Measurements from ENCODE around the gene CDH26. TPM values are rescaled to one million over a fixed set of nuclear protein-coding genes. Genes with fewer than 3 reads are reported as not detected.

Gene CDH26
- total and polyA plus RNA-seq, 2 experiments from 2014 or later = 2.0 TPM

DNA sequence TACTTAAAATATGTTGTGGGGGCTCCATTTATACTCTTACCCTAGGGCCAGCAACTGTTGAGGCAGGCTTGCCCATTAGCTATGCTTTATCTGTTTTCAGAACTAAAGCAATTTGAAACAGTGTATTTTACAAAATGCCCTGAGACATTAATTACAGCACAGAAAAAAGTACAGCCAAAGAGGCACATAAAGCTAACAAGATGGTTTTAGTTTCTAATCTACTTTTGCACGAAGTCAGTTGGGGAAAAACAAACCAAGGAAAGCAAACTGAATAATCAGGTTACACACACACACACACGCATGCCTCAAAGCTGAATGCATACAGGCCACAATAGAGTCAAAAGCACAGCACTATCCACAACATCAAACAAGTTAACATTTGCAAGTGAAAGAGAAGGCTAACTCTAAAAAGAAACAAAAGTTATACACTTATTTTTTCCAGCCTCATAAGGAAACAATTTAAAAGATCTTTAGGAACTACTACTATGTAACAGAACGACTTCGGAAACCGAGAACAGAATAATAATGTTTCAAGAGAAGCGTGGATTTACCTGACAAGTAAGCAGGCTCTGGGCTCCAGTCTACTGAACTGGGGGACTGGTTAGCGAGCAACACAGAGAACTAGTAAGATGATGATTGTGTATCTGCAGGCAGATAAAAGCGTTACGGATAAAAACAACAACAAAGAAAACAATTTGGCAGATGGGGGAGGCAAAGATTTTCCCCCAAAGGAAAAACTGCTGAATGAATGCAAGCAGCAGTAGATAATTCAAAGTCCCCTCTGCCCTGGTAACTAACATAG, 26.5 kb upstream of the CDH26 start (continued):
- TF ChIP-seq STAT1 (IDR thresholded peaks at IDR 0.05; ENCODE audit: unreplicated experiment) (no peak), JUNB (IDR thresholded peaks at IDR 0.05; ENCODE audit: unreplicated experiment) (no peak)
- TF ChIP-seq, protein P1, sequence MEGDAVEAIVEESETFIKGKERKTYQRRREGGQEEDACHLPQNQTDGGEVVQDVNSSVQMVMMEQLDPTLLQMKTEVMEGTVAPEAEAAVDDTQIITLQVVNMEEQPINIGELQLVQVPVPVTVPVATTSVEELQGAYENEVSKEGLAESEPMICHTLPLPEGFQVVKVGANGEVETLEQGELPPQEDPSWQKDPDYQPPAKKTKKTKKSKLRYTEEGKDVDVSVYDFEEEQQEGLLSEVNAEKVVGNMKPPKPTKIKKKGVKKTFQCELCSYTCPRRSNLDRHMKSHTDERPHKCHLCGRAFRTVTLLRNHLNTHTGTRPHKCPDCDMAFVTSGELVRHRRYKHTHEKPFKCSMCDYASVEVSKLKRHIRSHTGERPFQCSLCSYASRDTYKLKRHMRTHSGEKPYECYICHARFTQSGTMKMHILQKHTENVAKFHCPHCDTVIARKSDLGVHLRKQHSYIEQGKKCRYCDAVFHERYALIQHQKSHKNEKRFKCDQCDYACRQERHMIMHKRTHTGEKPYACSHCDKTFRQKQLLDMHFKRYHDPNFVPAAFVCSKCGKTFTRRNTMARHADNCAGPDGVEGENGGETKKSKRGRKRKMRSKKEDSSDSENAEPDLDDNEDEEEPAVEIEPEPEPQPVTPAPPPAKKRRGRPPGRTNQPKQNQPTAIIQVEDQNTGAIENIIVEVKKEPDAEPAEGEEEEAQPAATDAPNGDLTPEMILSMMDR (conservative IDR thresholded peaks at IDR 0.05; ENCODE audit: low read depth in 2 of 2) = no peak
- TF ChIP-seq, protein P2, sequence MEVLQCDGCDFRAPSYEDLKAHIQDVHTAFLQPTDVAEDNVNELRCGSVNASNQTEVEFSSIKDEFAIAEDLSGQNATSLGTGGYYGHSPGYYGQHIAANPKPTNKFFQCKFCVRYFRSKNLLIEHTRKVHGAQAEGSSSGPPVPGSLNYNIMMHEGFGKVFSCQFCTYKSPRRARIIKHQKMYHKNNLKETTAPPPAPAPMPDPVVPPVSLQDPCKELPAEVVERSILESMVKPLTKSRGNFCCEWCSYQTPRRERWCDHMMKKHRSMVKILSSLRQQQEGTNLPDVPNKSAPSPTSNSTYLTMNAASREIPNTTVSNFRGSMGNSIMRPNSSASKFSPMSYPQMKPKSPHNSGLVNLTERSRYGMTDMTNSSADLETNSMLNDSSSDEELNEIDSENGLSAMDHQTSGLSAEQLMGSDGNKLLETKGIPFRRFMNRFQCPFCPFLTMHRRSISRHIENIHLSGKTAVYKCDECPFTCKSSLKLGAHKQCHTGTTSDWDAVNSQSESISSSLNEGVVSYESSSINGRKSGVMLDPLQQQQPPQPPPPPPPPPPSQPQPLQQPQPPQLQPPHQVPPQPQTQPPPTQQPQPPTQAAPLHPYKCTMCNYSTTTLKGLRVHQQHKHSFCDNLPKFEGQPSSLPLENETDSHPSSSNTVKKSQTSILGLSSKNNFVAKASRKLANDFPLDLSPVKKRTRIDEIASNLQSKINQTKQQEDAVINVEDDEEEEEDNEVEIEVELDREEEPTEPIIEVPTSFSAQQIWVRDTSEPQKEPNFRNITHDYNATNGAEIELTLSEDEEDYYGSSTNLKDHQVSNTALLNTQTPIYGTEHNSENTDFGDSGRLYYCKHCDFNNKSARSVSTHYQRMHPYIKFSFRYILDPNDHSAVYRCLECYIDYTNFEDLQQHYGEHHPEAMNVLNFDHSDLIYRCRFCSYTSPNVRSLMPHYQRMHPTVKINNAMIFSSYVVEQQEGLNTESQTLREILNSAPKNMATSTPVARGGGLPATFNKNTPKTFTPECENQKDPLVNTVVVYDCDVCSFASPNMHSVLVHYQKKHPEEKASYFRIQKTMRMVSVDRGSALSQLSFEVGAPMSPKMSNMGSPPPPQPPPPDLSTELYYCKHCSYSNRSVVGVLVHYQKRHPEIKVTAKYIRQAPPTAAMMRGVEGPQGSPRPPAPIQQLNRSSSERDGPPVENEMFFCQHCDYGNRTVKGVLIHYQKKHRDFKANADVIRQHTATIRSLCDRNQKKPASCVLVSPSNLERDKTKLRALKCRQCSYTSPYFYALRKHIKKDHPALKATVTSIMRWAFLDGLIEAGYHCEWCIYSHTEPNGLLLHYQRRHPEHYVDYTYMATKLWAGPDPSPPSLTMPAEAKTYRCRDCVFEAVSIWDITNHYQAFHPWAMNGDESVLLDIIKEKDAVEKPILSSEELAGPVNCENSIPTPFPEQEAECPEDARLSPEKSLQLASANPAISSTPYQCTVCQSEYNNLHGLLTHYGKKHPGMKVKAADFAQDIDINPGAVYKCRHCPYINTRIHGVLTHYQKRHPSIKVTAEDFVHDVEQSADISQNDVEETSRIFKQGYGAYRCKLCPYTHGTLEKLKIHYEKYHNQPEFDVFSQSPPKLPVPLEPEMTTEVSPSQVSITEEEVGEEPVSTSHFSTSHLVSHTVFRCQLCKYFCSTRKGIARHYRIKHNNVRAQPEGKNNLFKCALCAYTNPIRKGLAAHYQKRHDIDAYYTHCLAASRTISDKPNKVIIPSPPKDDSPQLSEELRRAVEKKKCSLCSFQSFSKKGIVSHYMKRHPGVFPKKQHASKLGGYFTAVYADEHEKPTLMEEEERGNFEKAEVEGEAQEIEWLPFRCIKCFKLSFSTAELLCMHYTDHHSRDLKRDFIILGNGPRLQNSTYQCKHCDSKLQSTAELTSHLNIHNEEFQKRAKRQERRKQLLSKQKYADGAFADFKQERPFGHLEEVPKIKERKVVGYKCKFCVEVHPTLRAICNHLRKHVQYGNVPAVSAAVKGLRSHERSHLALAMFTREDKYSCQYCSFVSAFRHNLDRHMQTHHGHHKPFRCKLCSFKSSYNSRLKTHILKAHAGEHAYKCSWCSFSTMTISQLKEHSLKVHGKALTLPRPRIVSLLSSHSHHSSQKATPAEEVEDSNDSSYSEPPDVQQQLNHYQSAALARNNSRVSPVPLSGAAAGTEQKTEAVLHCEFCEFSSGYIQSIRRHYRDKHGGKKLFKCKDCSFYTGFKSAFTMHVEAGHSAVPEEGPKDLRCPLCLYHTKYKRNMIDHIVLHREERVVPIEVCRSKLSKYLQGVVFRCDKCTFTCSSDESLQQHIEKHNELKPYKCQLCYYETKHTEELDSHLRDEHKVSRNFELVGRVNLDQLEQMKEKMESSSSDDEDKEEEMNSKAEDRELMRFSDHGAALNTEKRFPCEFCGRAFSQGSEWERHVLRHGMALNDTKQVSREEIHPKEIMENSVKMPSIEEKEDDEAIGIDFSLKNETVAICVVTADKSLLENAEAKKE (CRISPR knock-in tag; IDR thresholded peaks at IDR 0.05) = no peak

DNA sequence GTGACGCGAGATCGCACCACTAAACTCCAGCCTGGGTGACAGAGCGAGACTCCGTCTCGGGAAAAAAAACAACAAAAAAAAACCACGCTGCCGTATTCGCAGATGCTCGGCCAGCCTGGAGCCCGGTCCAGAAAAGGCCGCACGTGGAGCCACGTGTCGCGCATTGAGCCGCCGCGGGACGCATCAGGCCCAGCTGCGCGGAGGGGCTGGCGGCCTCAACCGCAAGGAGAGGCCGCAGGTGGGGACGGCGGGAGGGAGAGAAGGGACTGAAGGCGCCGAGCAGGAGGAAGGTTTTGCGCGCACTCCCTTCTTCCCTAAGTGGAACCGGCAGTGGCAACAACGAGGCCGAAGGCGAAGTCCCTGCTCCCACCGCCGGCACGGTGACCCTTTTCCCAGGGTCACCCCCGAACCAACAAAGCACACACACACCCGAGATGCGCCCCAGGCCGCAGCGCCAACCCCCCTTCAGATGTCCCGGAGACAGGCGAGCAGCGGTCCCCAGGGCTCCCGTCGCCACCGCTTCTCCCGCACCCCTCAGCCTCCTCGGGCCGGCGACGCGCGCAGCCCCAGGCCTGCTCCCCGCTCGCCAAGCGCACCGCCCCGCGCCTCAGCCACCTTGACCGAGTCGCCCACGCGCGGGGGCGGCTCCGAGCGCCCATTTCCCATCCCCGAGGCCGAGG, 25.5 kb upstream of the CDH26 start:
- Histone ChIP-seq H3K4me1 (ENCODE audit: insufficient read depth) (no peaks in the 10 kb centered on the region; the same call in 1 of the 2 replicates), H2AFZ (no peak overlapping the region)
- no peak for TF ChIP-seq ZNF331 (CRISPR knock-in tag; IDR thresholded peaks at IDR 0.05; ENCODE audit: low read depth)
- no peak for TF ChIP-seq CREB1 (CRISPR knock-in tag; IDR thresholded peaks at IDR 0.05; ENCODE audit: low read depth)
- no peak for TF ChIP-seq EZH2 (IDR thresholded peaks at IDR 0.05; ENCODE audit: low read depth, unreplicated experiment)
- TF ChIP-seq JUNB (IDR thresholded peaks at IDR 0.05; ENCODE audit: unreplicated experiment) = no peak
- TF ChIP-seq, protein P3, sequence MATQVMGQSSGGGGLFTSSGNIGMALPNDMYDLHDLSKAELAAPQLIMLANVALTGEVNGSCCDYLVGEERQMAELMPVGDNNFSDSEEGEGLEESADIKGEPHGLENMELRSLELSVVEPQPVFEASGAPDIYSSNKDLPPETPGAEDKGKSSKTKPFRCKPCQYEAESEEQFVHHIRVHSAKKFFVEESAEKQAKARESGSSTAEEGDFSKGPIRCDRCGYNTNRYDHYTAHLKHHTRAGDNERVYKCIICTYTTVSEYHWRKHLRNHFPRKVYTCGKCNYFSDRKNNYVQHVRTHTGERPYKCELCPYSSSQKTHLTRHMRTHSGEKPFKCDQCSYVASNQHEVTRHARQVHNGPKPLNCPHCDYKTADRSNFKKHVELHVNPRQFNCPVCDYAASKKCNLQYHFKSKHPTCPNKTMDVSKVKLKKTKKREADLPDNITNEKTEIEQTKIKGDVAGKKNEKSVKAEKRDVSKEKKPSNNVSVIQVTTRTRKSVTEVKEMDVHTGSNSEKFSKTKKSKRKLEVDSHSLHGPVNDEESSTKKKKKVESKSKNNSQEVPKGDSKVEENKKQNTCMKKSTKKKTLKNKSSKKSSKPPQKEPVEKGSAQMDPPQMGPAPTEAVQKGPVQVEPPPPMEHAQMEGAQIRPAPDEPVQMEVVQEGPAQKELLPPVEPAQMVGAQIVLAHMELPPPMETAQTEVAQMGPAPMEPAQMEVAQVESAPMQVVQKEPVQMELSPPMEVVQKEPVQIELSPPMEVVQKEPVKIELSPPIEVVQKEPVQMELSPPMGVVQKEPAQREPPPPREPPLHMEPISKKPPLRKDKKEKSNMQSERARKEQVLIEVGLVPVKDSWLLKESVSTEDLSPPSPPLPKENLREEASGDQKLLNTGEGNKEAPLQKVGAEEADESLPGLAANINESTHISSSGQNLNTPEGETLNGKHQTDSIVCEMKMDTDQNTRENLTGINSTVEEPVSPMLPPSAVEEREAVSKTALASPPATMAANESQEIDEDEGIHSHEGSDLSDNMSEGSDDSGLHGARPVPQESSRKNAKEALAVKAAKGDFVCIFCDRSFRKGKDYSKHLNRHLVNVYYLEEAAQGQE (IDR thresholded peaks at IDR 0.05; ENCODE audit: unreplicated experiment) = no peak
- no peak for TF ChIP-seq STAT1 (IDR thresholded peaks at IDR 0.05; ENCODE audit: unreplicated experiment)
- no peak for TF ChIP-seq POLR2AphosphoS5 (IDR thresholded peaks at IDR 0.05; ENCODE audit: low read depth)

More for the DNA sequence above, 25.5 kb upstream of the CDH26 start:
- Histone ChIP-seq H3K27me3 (ENCODE audit: insufficient read depth) (peaks cover 65% of the 10 kb centered on the region), H3K36me3 (ENCODE audit: insufficient read depth) (no peaks in the 10 kb centered on the region), H3K79me2 (replicated peaks; ENCODE audit: insufficient read depth) (no peaks in the 10 kb centered on the region), H3K4me3 (no peak overlapping the region), H3K27ac (ENCODE audit: low read depth) (no peak overlapping the region), H3K9me2 (ENCODE audit: insufficient read depth) (no peaks in the 10 kb centered on the region), H3F3A (replicated peaks; ENCODE audit: low read depth) (no peaks in the 10 kb centered on the region), H4K20me1 (replicated peaks; ENCODE audit: insufficient read depth) (peaks cover 10% of the 10 kb centered on the region; the same call in 1 of the 2 replicates), H3K4me2 (no peak overlapping the region)
- no peak for DNase-seq (ENCODE audit: low spot score)
- Mint-ChIP-seq H3K36me3 (ENCODE audit: low read depth) (no peaks in the 10 kb centered on the region), H3K4me3 (peak overlapping the region; percentile 45; the same call in 1 of the 3 replicates), H3K4me1 (peaks cover 10% of the 10 kb centered on the region), H3K27me3 (ENCODE audit: insufficient read depth, low read depth, poor library complexity) (peaks cover 17% of the 10 kb centered on the region), H3K27ac (no peak overlapping the region), H3K9me3 (peaks cover 3% of the 10 kb centered on the region; the same call in 1 of the 3 replicates)
- ATAC-seq = no peak
